Upper lobe of left lung (tissue), 4 donors: ENCODE data around the gene GNB5.

Experiments used
- CTCF ChIP-seq, 6 experiments: fragments of 450-650 bp in 4 of 6; fragments of 200-600 bp in 2 of 6; sonication (generic) in 2 of 6; IDR thresholded peaks; one replicate each; pipeline ENCODE4 v1.5.1; 2016 to 2019; ENCODE audit warnings: antibody characterized with exemption in 6 of 6
- POLR2A ChIP-seq, 4 donors: fragments of 450-650 bp; IDR thresholded peaks; one replicate each; pipeline ENCODE4 v1.5.1; 2016 to 2017; ENCODE audit warnings: antibody characterized with exemption in 4 of 4, mild to moderate bottlenecking in 2 of 4
- POLR2AphosphoS5 ChIP-seq, 2 donors: sonication (generic); formaldehyde crosslinking; IDR thresholded peaks; one replicate each; pipeline ENCODE4 v1.5.1; 2017; ENCODE audit warnings: antibody characterized with exemption in 2 of 2

- TF ChIP-seq POLR2AphosphoS5 (IDR thresholded peaks at IDR 0.05) (no peak), CTCF (IDR thresholded peaks at IDR 0.05) (no peak), POLR2A (IDR thresholded peaks at IDR 0.05) (no peak)
Measured at GRCh38 chr15:52121896-52122295, 69.3 kb downstream of the GNB5 start.
